Measurements from ENCODE around the gene TRIM10.
"Not testable (repeated sequence)": the region's sequence is repeated elsewhere in the genome, so short reads cannot be mapped to it uniquely, and the experiment has no call there.

The TRIM10 gene

GRCh38 chr6:30171677-30172471 lies 10.9 kb upstream of the TRIM10 start:
- no peak for DNase-seq

DNA sequence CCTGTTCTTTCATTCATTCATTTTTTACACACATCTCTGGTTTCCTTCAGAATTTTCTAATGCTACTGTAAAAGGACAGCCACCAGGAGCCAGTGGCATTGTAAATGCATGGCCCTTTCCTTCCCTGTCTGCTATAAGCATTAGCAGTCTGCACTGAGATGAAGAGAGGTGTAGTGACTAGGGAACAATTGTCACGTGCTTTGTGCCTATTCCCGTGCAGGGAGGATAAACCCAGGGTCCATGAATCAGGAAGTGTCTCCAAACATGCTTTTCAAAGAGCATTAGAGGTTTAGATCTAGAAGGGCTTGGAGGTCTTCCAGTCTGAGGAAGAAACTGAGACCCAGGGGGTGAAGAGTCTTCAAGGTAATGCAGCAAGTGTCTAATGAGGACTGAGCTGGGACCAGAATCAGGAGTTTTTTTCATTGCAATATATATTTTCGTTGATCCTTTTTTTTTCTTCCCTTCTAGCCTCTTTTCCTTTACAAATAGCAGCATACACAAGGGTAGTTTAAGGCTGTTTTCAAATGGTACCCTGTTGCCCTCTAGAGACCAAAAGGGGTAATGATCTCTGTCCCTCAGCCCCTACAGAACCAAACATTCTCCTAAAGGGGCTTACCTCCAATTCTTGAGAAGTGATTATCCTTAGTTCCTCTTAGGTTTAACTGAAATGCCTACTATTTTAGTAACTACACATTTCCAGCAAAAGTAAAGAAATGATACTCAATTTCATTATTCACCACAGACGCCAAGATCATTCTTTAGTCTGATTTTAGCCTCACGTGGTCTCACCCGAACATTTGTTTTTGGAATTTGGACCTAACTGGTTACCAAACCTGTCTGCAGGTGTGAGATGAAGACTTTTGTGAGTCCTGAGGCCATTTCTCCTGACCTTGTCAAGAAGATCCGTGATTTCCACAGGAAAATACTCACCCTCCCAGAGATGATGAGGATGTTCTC lies 8.9 kb upstream of the TRIM10 start:
- DNase-seq = peak; percentile 52

DNA sequence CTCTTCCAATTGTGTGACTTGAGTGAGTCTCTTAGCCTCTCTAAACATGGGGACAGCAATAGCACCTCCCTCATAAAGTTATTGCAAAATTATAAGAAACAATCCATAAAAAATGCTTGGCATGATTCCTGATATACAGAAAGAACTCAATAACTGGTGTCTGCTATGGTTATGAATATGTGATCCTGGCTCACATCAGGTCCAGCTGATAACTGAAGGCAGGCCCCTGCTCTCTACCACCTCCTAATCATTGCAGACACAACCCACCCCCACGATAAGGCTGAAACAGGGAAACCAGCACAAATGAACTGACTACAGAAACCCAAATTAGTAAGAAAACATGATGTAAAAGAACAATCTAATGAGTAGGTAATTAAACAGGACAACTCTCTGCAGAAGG lies 7.7 kb upstream of the TRIM10 start:
- DNase-seq = no peak

DNA sequence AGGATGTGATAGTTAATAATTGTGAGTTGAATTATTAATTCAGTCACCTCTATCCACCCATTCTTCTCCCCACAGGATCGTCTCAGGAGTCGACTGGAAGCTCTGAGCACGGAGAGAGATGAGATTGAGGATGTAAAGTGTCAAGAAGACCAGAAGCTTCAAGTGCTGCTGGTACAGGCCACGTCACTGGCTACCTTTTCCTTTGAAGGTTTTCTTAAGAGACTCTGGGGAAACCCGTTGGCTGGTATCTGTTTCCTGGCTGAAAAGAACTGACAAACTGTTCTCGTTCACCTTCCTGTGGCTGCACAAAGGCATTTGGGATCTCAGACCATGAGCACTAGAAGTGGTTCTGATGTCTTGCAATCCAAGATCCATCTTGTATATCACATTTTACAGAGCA lies 6.1 kb upstream of the TRIM10 start:
- no peak for DNase-seq

DNA sequence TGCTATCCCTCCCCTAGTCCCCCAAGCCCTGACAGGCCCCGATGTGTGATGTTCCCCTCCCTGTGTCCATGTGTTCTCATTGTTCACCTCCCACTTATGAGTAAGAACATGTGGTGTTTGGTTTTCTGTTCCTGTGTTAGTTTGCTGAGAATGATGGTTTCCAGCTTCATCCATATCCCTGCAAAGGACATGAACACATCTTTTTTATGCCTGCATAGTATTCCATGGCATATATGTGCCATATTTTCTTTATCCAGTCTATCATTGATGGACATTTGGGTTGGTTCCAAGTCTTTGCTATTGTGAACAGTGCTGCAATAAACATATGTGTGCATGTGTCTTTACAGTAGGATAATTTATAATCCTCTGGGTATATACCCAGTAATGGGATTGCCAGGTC lies 4.2 kb upstream of the TRIM10 start:
- DNase-seq = not testable (repeated sequence)

- DNase-seq = no peak
These were observed 3.7 kb upstream of the TRIM10 start for GRCh38 chr6:30164714-30165113.

- DNase-seq = no peak
These were observed 3.1 kb upstream of the TRIM10 start for GRCh38 chr6:30163918-30164654.

DNA sequence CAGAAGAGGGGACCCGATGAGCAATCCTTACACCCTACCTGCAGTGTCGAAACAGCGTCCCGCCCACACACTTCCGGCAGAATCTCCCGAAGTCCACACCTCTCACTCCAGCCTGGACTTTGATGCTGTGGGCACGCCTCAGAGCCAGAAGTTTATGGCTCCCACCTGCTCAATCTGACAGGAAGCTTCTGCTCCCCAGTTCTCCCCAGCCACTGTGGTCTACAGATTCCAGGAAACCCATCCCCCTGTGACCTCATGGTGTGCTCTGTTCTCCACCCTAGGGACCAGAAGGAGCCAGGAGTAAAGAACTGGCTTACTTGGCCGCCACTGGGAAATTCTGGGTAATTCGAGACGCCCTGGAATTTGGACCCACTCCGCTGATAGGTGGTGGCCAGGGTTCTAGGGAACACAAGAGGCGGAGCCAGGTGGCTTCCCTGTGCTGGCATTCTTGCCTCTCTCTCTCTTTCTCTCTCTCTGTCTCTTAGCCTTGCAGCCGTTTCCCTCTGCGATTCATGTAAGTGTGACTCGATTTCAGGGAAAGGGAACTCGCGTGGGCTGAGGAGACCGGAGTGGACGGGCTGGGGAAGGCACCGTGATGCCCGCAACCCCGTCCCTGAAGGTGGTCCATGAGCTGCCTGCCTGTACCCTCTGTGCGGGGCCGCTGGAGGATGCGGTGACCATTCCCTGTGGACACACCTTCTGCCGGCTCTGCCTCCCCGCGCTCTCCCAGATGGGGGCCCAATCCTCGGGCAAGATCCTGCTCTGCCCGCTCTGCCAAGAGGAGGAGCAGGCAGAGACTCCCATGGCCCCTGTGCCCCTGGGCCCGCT lies 2.3 kb upstream of the TRIM10 start, which contains the start of gene TRIM15:
TRIM15 (plus strand) TSS at position 457 of the 828 bp plus-strand sequence; CDS start at position 596, 139 bp downstream.
- DNase-seq = no peak

DNA sequence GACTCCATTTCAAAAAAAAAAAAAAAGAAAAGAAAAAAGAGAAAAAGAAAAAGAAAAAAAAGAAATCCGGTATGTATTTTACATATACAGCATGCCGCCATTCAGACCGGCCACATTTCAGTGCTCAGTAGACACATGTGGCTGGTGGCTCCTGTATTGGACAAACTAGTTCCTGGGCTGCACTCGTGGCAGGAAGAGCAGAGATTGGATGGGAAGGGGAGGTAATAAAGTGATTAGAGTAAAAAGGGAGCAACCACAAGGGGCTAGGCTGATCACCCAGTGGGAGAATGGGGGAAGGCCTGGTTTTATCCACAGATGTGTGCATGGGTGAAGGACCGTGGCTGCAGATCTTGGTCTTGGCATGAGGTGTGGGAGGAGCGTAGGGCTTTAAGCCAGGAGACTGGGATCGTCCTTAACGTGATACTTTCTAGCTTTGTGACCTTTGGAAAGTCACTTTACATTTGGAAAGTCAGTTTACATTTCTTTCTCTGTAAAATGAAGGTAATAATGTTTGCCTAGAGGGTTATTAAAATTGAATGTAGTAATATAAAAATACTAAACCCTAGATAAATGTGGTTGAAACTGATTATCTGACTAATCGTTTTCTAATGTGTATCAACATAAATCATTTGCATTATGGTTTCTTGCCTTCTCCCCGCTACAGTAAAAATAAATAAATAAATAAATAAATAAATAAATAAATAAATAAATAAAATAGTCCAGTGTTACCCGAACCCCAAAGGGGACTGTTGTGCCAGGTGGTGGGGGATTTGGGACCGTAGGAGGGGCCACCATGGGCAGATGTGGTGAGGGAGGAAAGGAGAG lies 1.5 kb upstream of the TRIM10 start:
- no peak for DNase-seq

DNA sequence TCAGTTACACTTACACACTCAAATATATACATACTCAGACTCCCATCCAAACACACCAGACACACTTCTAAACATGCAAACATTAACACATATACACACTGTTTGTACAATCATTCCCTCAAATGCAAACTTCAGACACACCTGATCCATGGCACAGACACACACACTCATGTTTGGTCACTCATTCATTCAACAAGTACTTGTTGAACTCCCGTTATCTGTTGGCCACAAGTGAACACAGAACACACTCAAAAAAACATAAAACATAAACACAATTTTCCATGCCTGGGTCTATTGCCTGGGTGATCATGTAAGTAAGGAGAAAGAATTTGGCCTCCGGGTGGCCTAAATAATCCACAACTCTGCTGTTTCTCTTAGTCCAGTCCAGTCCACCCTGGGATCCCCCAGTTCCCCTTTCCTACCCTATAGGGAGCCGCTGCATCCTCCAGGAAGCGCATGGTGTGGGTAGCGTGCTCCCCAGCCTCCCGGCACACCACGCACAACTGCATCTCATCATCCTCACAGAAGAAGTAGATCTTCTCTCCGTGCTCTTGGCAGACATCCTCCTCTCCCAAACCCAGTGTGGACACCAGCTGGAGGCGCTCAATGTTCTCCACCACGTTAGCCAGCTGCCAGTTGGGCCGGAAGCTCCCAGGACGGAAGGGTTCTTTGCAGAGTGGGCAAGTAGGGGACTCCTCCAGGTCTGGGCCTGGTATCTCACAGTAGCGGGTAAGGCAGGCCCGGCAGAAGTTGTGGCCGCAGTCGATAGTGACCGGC lies 815 bp downstream of the TRIM10 start:
- DNase-seq = no peak

GRCh38 chr6:30158475-30159040 lies 2.5 kb downstream of the TRIM10 start:
- DNase-seq = no peak

DNA sequence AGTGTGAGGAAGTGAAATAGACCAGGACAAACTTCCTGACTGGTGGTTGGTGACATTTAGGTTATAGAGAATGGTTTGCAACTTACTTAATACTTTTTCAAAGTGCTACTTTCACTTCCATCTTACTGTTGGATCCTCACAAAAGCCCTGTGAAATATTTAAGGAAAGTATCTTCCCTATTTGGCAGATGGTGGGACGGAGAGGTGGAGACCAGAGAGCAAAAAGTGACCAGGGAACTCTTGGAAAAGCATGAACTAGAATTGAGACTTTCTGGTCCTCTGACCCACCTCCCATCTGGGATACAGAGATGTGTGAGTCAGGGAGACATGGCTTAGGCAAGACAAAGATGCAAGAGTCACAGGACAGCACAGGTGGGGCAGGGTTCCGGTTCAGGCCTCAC lies 3.0 kb downstream of the TRIM10 start:
- DNase-seq = no peak

- DNase-seq = no peak
These were observed 3.4 kb downstream of the TRIM10 start for GRCh38 chr6:30157581-30157980.

- DNase-seq = no peak
These were observed 4.2 kb downstream of the TRIM10 start for GRCh38 chr6:30156774-30157173.

DNA sequence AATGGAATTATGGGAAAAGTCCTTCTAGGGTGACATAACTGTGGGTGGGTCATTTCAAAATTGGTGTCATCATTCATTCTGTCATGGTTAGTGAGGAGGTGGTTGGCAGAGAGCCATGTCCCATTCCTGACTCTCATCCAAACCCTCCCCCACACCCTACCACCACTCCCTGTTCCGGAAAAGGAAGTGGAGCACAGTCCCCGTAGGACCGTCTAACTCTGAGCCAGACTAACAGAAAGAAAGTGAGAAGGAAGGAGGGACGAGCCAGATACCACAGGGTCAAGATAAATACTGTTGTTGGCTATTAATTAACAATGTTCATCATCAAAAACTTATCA lies 4.8 kb downstream of the TRIM10 start:
- DNase-seq = peak; percentile 47

- no peak for DNase-seq
These were observed 5.3 kb downstream of the TRIM10 start for GRCh38 chr6:30155520-30156261.

GRCh38 chr6:30154709-30155519 lies 6.1 kb downstream of the TRIM10 start:
- DNase-seq = peak; percentile 69

- no peak for DNase-seq
These were observed 7.0 kb downstream of the TRIM10 start for GRCh38 chr6:30154061-30154460.

Measured in HCEC 1CT (cell line).